ENCODE data around the gene RFX4. TPM values are rescaled to one million over a fixed set of nuclear protein-coding genes. Genes with fewer than 3 reads are reported as not detected.

RFX4 gene
- total and polyA plus RNA-seq, 10 of the 15 experiments (the other 5 are each of a cell fraction or from before 2014, with no cell fraction given) = 0.02 to 0.23 TPM; not detected in 8

DNA sequence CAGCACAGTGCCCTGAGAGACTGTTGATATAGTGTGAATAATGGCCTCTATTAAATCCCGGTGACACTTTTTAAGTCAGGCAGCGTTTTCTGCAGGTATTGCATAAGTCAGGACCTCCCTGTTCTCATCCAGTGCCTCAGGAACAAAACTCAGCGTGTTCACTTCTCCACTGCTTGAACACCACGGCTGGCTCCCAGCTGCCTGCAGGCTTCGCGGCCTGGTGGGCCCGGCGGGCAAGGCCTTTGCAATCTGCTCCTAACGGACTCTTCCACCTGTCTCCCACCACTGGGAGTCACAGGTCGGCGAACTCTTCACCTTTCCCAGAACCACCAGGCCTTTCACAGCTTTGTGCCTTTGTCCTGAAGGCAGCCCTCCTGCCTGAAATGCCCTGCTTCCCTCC is 18.7 kb downstream of the RFX4 start:
- TF ChIP-seq HDAC2 (IDR thresholded peaks at IDR 0.05) (no peak), MEF2B (IDR thresholded peaks at IDR 0.05; ENCODE audit: partially characterized antibody, poor library complexity, severe bottlenecking) (no peak), ZNF274 (IDR thresholded peaks at IDR 0.05; ENCODE audit: insufficient read depth, insufficient read length) (no peak), ZSCAN29 (IDR thresholded peaks at IDR 0.05) (no peak), SREBF1 (IDR thresholded peaks at IDR 0.05; ENCODE audit: low read length) (no peak)
- no peak overlapping the region for H3K9ac ChIP-seq (ENCODE audit: control insufficient read depth, insufficient read depth, low read length)
- no peaks in the 10 kb centered on the region for H3K4me1 ChIP-seq (ENCODE audit: control insufficient read depth, insufficient read depth, low read length)
- CTCF ChIA-PET = interaction anchor here (0.7 kb wide), 1 partner anchor 244 kb away, joined by 3 read pairs; the partner anchor contains the start of gene POLR3B
- no peaks in the 10 kb centered on the region for H3K36me3 ChIP-seq (ENCODE audit: control insufficient read depth in 2 of 2, insufficient read depth in 2 of 2, low read length in 1 of 2)
- no peak overlapping the region for H3K27ac ChIP-seq (ENCODE audit: control insufficient read depth, insufficient read depth)
- no peak for DNase-seq (ENCODE audit: low read depth, low spot score)
- WGBS (ENCODE audit: insufficient coverage, insufficient replicate concordance, low lambda C conversion rate, missing lambda C conversion rate) = 52% methylated on average over 11 of the region's 11 CpGs
- no peak overlapping the region for H3K4me3 ChIP-seq
- SMC1A ChIA-PET (ENCODE audit: uncharacterized antibody, unreplicated experiment) = no interaction called here
- POLR2A ChIA-PET = no interaction called here
- in situ Hi-C loops (cut with MboI) = no loop called here
- ATAC-seq = no peak
- BruUV-seq (replicated peaks) = no TSS peak
- H2AFZ ChIP-seq (ENCODE audit: control insufficient read depth, low read depth, low read length) = no peak overlapping the region
- no peaks in the 10 kb centered on the region for H4K20me1 ChIP-seq (ENCODE audit: control insufficient read depth, insufficient read depth)
- FAIRE-seq = no peak
- no peaks in the 10 kb centered on the region; a peak in 3 of 4 replicates for H3K27me3 ChIP-seq (replicated peaks in 1 of 2; ENCODE audit: control insufficient read depth in 2 of 2, insufficient read depth in 2 of 2, low read length in 1 of 2)
- RAD21 ChIA-PET (ENCODE audit: unreplicated experiment) = no interaction called here
- intact Hi-C loops (cut with micrococcal nuclease; ENCODE audit: unreplicated experiment) = no loop called here
- no peaks in the 10 kb centered on the region for H3K79me2 ChIP-seq (ENCODE audit: control insufficient read depth, insufficient read depth, low read length)
- H3K4me2 ChIP-seq (ENCODE audit: control insufficient read depth, insufficient read depth) = no peak overlapping the region
- H3K9me3 ChIP-seq (replicated peaks; ENCODE audit: control insufficient read depth, insufficient read depth, low read length) = no peaks in the 10 kb centered on the region

- no peak overlapping the region for H3K9ac ChIP-seq (ENCODE audit: control insufficient read depth, insufficient read depth, low read length)
- no peak overlapping the region for H3K4me3 ChIP-seq
- CTCF ChIA-PET = no interaction called here
- H3K27ac ChIP-seq (ENCODE audit: control insufficient read depth, insufficient read depth) = no peak overlapping the region
- 24% methylated on average over 4 of the region's 4 CpGs for WGBS (ENCODE audit: insufficient coverage, insufficient replicate concordance, low lambda C conversion rate, missing lambda C conversion rate)
- no peaks in the 10 kb centered on the region for H3K36me3 ChIP-seq (ENCODE audit: control insufficient read depth in 2 of 2, insufficient read depth in 2 of 2, low read length in 1 of 2)
- no peaks in the 10 kb centered on the region for H3K79me2 ChIP-seq (ENCODE audit: control insufficient read depth, insufficient read depth, low read length)
- no peak overlapping the region for H2AFZ ChIP-seq (ENCODE audit: control insufficient read depth, low read depth, low read length)
- no peak for FAIRE-seq
- H4K20me1 ChIP-seq (ENCODE audit: control insufficient read depth, insufficient read depth) = no peaks in the 10 kb centered on the region
- no peak for TF ChIP-seq RAD51 (IDR thresholded peaks at IDR 0.05)
- TF ChIP-seq NFYB (IDR thresholded peaks at IDR 0.05; ENCODE audit: insufficient read depth, low read depth, low read length) = no peak
- TF ChIP-seq ZSCAN29 (IDR thresholded peaks at IDR 0.05) = no peak
- TF ChIP-seq, protein P1, sequence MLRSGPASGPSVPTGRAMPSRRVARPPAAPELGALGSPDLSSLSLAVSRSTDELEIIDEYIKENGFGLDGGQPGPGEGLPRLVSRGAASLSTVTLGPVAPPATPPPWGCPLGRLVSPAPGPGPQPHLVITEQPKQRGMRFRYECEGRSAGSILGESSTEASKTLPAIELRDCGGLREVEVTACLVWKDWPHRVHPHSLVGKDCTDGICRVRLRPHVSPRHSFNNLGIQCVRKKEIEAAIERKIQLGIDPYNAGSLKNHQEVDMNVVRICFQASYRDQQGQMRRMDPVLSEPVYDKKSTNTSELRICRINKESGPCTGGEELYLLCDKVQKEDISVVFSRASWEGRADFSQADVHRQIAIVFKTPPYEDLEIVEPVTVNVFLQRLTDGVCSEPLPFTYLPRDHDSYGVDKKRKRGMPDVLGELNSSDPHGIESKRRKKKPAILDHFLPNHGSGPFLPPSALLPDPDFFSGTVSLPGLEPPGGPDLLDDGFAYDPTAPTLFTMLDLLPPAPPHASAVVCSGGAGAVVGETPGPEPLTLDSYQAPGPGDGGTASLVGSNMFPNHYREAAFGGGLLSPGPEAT (IDR thresholded peaks at IDR 0.05; ENCODE audit: low read depth) = no peak
- no peak for TF ChIP-seq FOXM1 (IDR thresholded peaks at IDR 0.05; ENCODE audit: low read depth, low read length)
- TF ChIP-seq PAX8 (IDR thresholded peaks at IDR 0.05) = no peak
- TF ChIP-seq CHD2 (IDR thresholded peaks at IDR 0.05; ENCODE audit: borderline replicate concordance, low read depth, low read length) = no peak
- TF ChIP-seq EGR1 (IDR thresholded peaks at IDR 0.05; ENCODE audit: borderline replicate concordance in 1 of 2, low read depth in 2 of 2, low read length in 2 of 2) = no peak
- no peak for TF ChIP-seq MYB (IDR thresholded peaks at IDR 0.05; ENCODE audit: borderline replicate concordance, low read depth, low read length)
- TF ChIP-seq, protein P2, sequence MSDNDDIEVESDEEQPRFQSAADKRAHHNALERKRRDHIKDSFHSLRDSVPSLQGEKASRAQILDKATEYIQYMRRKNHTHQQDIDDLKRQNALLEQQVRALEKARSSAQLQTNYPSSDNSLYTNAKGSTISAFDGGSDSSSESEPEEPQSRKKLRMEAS (IDR thresholded peaks at IDR 0.05; ENCODE audit: low read depth, low read length) = no peak
- TF ChIP-seq NRF1 (conservative IDR thresholded peaks at IDR 0.05; ENCODE audit: low read depth, low read length) = no peak
- no peak for TF ChIP-seq ESRRA (IDR thresholded peaks at IDR 0.05; ENCODE audit: low read length)
- no peak for TF ChIP-seq TBL1XR1 (IDR thresholded peaks at IDR 0.05; ENCODE audit: low read depth, low read length)
- no peak for TF ChIP-seq TCF3 (IDR thresholded peaks at IDR 0.05; ENCODE audit: borderline replicate concordance, insufficient read depth, low read depth, low read length)
- ATAC-seq = no peak
- H3K4me2 ChIP-seq (ENCODE audit: control insufficient read depth, insufficient read depth) = no peak overlapping the region
- BruUV-seq (replicated peaks) = no TSS peak
- intact Hi-C loops (cut with micrococcal nuclease; ENCODE audit: unreplicated experiment) (no loop called here), in situ Hi-C loops (cut with MboI) (no loop called here)
- no peak for DNase-seq (ENCODE audit: low read depth, low spot score)
- SMC1A ChIA-PET (ENCODE audit: uncharacterized antibody, unreplicated experiment) = no interaction called here
- H3K4me1 ChIP-seq (ENCODE audit: control insufficient read depth, insufficient read depth, low read length) = no peaks in the 10 kb centered on the region
- no peaks in the 10 kb centered on the region for H3K9me3 ChIP-seq (replicated peaks; ENCODE audit: control insufficient read depth, insufficient read depth, low read length)
- H3K27me3 ChIP-seq (replicated peaks in 1 of 2; ENCODE audit: control insufficient read depth in 2 of 2, insufficient read depth in 2 of 2, low read length in 1 of 2) = no peaks in the 10 kb centered on the region; a peak in 3 of 4 replicates
- RAD21 ChIA-PET (ENCODE audit: unreplicated experiment) = no interaction called here
- POLR2A ChIA-PET = no interaction called here
Measured at GRCh38 chr12:106602076-106602475, 19.3 kb downstream of the RFX4 start.

All from GM12878 (cell line).